ENCODE data around the gene MPHOSPH6.

DNA sequence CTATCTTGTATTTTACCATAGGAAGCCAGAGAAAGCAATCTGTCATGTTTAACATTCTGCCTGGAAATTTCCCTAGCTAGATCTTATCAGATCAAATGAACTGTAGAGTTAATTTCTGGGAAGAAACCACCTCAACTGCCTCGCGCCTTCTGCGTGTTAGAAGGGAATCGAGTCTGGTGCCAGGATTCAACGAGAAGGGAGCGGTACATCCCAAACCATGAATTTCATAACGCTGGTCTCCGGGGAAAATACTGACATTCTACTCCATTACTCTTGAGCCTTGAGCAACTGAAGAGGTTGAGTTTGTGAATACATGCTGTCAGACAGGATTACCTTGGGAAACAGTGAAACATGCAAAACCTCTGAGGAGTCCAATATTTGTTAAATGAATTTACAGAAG is 35.2 kb downstream of the MPHOSPH6 start:
- TF ChIP-seq, protein P1, sequence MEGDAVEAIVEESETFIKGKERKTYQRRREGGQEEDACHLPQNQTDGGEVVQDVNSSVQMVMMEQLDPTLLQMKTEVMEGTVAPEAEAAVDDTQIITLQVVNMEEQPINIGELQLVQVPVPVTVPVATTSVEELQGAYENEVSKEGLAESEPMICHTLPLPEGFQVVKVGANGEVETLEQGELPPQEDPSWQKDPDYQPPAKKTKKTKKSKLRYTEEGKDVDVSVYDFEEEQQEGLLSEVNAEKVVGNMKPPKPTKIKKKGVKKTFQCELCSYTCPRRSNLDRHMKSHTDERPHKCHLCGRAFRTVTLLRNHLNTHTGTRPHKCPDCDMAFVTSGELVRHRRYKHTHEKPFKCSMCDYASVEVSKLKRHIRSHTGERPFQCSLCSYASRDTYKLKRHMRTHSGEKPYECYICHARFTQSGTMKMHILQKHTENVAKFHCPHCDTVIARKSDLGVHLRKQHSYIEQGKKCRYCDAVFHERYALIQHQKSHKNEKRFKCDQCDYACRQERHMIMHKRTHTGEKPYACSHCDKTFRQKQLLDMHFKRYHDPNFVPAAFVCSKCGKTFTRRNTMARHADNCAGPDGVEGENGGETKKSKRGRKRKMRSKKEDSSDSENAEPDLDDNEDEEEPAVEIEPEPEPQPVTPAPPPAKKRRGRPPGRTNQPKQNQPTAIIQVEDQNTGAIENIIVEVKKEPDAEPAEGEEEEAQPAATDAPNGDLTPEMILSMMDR (IDR thresholded peaks at IDR 0.05; ENCODE audit: poor library complexity, severe bottlenecking): no peak
- TF ChIP-seq POLR2AphosphoS5 (IDR thresholded peaks at IDR 0.05) (no peak), RAD21 (conservative IDR thresholded peaks at IDR 0.05) (no peak), TAF1 (IDR thresholded peaks at IDR 0.05; ENCODE audit: low read depth) (no peak)
- TF ChIP-seq, protein P2, sequence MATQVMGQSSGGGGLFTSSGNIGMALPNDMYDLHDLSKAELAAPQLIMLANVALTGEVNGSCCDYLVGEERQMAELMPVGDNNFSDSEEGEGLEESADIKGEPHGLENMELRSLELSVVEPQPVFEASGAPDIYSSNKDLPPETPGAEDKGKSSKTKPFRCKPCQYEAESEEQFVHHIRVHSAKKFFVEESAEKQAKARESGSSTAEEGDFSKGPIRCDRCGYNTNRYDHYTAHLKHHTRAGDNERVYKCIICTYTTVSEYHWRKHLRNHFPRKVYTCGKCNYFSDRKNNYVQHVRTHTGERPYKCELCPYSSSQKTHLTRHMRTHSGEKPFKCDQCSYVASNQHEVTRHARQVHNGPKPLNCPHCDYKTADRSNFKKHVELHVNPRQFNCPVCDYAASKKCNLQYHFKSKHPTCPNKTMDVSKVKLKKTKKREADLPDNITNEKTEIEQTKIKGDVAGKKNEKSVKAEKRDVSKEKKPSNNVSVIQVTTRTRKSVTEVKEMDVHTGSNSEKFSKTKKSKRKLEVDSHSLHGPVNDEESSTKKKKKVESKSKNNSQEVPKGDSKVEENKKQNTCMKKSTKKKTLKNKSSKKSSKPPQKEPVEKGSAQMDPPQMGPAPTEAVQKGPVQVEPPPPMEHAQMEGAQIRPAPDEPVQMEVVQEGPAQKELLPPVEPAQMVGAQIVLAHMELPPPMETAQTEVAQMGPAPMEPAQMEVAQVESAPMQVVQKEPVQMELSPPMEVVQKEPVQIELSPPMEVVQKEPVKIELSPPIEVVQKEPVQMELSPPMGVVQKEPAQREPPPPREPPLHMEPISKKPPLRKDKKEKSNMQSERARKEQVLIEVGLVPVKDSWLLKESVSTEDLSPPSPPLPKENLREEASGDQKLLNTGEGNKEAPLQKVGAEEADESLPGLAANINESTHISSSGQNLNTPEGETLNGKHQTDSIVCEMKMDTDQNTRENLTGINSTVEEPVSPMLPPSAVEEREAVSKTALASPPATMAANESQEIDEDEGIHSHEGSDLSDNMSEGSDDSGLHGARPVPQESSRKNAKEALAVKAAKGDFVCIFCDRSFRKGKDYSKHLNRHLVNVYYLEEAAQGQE (IDR thresholded peaks at IDR 0.05; ENCODE audit: borderline replicate concordance): no peak

All from neural cell (in vitro differentiated cells).